Esophagus (tissue), 2 donors: ENCODE results near the gene C20orf141. TPM values are rescaled to one million over a fixed set of nuclear protein-coding genes. Genes with fewer than 3 reads are reported as not detected.

Source experiments
- H3K27ac ChIP-seq, 2 donors: one replicate each; pipeline ENCODE4 v1.5.1; 2013; ENCODE audit warnings: low read depth in 2 of 2, mild to moderate bottlenecking in 2 of 2, inconsistent platforms in 1 of 2, low read length in 1 of 2, moderate library complexity in 1 of 2
- H3K27me3 ChIP-seq, 2 donors: one replicate each; pipeline ENCODE4 v1.6.1; 2013; ENCODE audit warnings: low read length in 2 of 2, control low read depth in 1 of 2, mild to moderate bottlenecking in 1 of 2; ENCODE audit not compliant: insufficient read depth in 2 of 2, control insufficient read depth in 1 of 2
- H3K36me3 ChIP-seq, 2 donors: one replicate each; pipeline ENCODE4 v1.6.1; 2013; ENCODE audit warnings: low read length in 1 of 2; ENCODE audit not compliant: control insufficient read depth in 2 of 2, insufficient read depth in 2 of 2
- H3K4me1 ChIP-seq, 2 donors: one replicate each; pipeline ENCODE4 v1.6.1; 2013; ENCODE audit warnings: low read length in 1 of 2; ENCODE audit not compliant: control insufficient read depth in 2 of 2, insufficient read depth in 2 of 2
- H3K4me3 ChIP-seq, 2 donors: one replicate each; pipeline ENCODE4 v1.5.1; 2013; ENCODE audit warnings: low read length in 2 of 2, mild to moderate bottlenecking in 2 of 2, low read depth in 1 of 2, moderate library complexity in 1 of 2
- H3K9me3 ChIP-seq, 2 donors: one replicate each; pipeline ENCODE4 v1.6.1; 2013; ENCODE audit warnings: mild to moderate bottlenecking in 2 of 2, low read depth in 1 of 2, low read length in 1 of 2, moderate library complexity in 1 of 2; ENCODE audit not compliant: control insufficient read depth in 2 of 2, insufficient read depth in 1 of 2
- WGBS, 2 donors: extraction: QIAGEN DNeasy Blood & Tissue Kit; methylation state at CpG; one replicate each; pipeline ENCODE4 v1.1.7; 2013; 5-methylcytosine and 5-hydroxymethylcytosine counted together
- polyA plus RNA-seq, 2 donors: library from polyadenylated mRNA; stranded (reverse); fragments of 200-250 nt; gene quantifications; one replicate each; pipeline ENCODE4 v1.2.3, GENCODE V29; 2013
- donor health status: healthy with polysubstance abuse.
- donor health status: Bipolar disorder and iron deficiency.

Gene C20orf141
- polyA plus RNA-seq, 2 donors, result not detected

- peaks cover 5 to 21% of the 10 kb centered on the region in 2 donors for H3K4me1 ChIP-seq
- WGBS, 2 donors, result 56 to 69% methylated on average over 6 of the region's 6 CpGs
- H3K27ac ChIP-seq, result no peak overlapping the region
- no peaks in the 10 kb centered on the region for H3K9me3 ChIP-seq
- peaks cover 0 to 2% of the 10 kb centered on the region in 2 donors for H3K36me3 ChIP-seq
- H3K27me3 ChIP-seq, result peaks cover 0 to 3% of the 10 kb centered on the region in 2 donors
- H3K4me3 ChIP-seq, result no peak overlapping the region
These were observed 16.0 kb upstream of the C20orf141 start for GRCh38 chr20:2798814-2799213.

- peaks cover 5 to 21% of the 10 kb centered on the region in 2 donors for H3K4me1 ChIP-seq
- WGBS, 2 donors, result 40 to 56% methylated on average over 9 of the region's 9 CpGs
- H3K36me3 ChIP-seq, result peaks cover 0 to 2% of the 10 kb centered on the region in 2 donors
- no peak overlapping the region for H3K4me3 ChIP-seq
- no peak overlapping the region for H3K27ac ChIP-seq
- no peaks in the 10 kb centered on the region for H3K9me3 ChIP-seq
- H3K27me3 ChIP-seq, result peaks cover 0 to 3% of the 10 kb centered on the region in 2 donors
These were observed 15.5 kb upstream of the C20orf141 start for GRCh38 chr20:2799271-2799670.

- Histone ChIP-seq H3K9me3 (no peaks in the 10 kb centered on the region), H3K36me3 (peaks cover 0 to 2% of the 10 kb centered on the region in 2 donors), H3K4me3 (peak overlapping the region; percentile 2 to 38), H3K4me1 (peaks cover 5 to 21% of the 10 kb centered on the region in 2 donors), H3K27ac (no peak overlapping the region), H3K27me3 (peaks cover 0 to 8% of the 10 kb centered on the region in 2 donors)
- 4 to 6% methylated on average over 60 to 61 of the region's 61 CpGs for WGBS, 2 donors
These were observed 14.9 kb upstream of the C20orf141 start for GRCh38 chr20:2799688-2800520.

GRCh38 chr20:2800521-2801285, 14.1 kb upstream of the C20orf141 start, which contains the start of gene CPXM1:
Gene CPXM1, minus strand, starts transcription at chr20:2800627. Its CDS starts 55 bp downstream, at chr20:2800572.
- Histone ChIP-seq H3K4me1 (peaks cover 5 to 21% of the 10 kb centered on the region in 2 donors), H3K27me3 (peaks cover 0 to 15% of the 10 kb centered on the region in 2 donors), H3K36me3 (no peaks in the 10 kb centered on the region), H3K4me3 (peak within 1 kb of the TSS; percentile 25 to 38), H3K27ac (no peak within 1 kb of the TSS), H3K9me3 (no peaks in the 10 kb centered on the region)
- WGBS, 2 donors, result 6% methylated on average over 23 to 51 of the region's 52 CpGs

GRCh38 chr20:2801286-2801728, 13.5 kb upstream of the C20orf141 start:
- Histone ChIP-seq H3K27me3 (peaks cover 0 to 15% of the 10 kb centered on the region in 2 donors), H3K9me3 (no peaks in the 10 kb centered on the region), H3K27ac (no peak overlapping the region), H3K4me3 (peak overlapping the region in 1 of 2 donors; percentile 25), H3K4me1 (peaks cover 5 to 21% of the 10 kb centered on the region in 2 donors), H3K36me3 (no peaks in the 10 kb centered on the region)
- 5 to 9% methylated on average over 13 of the region's 13 CpGs for WGBS, 2 donors

GRCh38 chr20:2804041-2804828, 10.6 kb upstream of the C20orf141 start:
- H3K9me3 ChIP-seq, result no peaks in the 10 kb centered on the region
- H3K27me3 ChIP-seq, result peaks cover 0 to 18% of the 10 kb centered on the region in 2 donors
- no peaks in the 10 kb centered on the region for H3K36me3 ChIP-seq
- no peak overlapping the region for H3K27ac ChIP-seq
- H3K4me3 ChIP-seq, result no peak overlapping the region
- 64 to 68% methylated on average over 16 of the region's 16 CpGs for WGBS, 2 donors
- H3K4me1 ChIP-seq, result peaks cover 5 to 11% of the 10 kb centered on the region in 2 donors

- Histone ChIP-seq H3K9me3 (peaks cover 0 to 2% of the 10 kb centered on the region in 2 donors), H3K4me1 (peaks cover 2 to 3% of the 10 kb centered on the region in 2 donors), H3K4me3 (no peak overlapping the region), H3K27me3 (peaks cover 0 to 18% of the 10 kb centered on the region in 2 donors), H3K36me3 (no peaks in the 10 kb centered on the region), H3K27ac (no peak overlapping the region)
- WGBS, 2 donors, result 17 to 19% methylated on average over 45 to 49 of the region's 49 CpGs
These were observed 9.7 kb upstream of the C20orf141 start for GRCh38 chr20:2804852-2805688.

GRCh38 chr20:2805689-2806350, 9.0 kb upstream of the C20orf141 start:
- no peaks in the 10 kb centered on the region for H3K4me1 ChIP-seq
- H3K4me3 ChIP-seq, result no peak overlapping the region
- peaks cover 0 to 15% of the 10 kb centered on the region in 2 donors for H3K27me3 ChIP-seq
- no peak overlapping the region for H3K27ac ChIP-seq
- H3K9me3 ChIP-seq, result peaks cover 0 to 2% of the 10 kb centered on the region in 2 donors
- H3K36me3 ChIP-seq, result no peaks in the 10 kb centered on the region
- 43 to 48% methylated on average over 22 of the region's 22 CpGs for whole genome bisulfite sequencing, 2 donors
